ENCODE results near the gene ARL3.
"Not testable (repeated sequence)": the region's sequence is repeated elsewhere in the genome, so short reads cannot be mapped to it uniquely, and the experiment has no call there.

The ARL3 gene

DNA sequence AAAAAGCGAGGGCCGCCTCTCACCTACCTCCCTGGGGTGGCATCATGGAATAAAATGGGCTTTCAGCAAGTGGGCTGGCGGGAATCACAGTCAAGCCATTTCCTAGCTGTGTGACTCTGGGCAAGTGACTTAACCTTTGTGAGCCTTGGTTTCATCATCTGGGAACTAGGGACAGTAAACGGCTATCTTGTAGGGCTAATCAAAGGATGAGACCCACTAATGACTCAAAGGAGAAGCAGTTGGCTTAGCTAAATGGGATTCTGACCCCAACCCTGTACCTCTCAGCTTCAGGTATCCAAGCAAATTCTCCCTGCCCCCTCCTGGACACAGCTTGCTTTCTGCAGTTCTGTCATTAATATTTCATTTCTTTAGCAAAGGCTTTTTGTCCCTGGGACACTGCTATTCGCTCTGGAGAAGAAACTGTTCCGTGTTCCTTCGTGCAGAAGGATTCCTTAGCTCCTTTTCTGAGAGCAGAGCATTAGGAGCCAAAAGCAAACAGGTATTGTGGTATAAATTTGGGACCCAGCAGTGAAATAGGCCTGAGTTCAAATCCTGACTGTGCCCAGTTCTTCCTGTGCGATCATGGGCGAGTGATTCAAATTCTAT, 44.0 kb downstream of the ARL3 start:
- DNase-seq = no peak

DNA sequence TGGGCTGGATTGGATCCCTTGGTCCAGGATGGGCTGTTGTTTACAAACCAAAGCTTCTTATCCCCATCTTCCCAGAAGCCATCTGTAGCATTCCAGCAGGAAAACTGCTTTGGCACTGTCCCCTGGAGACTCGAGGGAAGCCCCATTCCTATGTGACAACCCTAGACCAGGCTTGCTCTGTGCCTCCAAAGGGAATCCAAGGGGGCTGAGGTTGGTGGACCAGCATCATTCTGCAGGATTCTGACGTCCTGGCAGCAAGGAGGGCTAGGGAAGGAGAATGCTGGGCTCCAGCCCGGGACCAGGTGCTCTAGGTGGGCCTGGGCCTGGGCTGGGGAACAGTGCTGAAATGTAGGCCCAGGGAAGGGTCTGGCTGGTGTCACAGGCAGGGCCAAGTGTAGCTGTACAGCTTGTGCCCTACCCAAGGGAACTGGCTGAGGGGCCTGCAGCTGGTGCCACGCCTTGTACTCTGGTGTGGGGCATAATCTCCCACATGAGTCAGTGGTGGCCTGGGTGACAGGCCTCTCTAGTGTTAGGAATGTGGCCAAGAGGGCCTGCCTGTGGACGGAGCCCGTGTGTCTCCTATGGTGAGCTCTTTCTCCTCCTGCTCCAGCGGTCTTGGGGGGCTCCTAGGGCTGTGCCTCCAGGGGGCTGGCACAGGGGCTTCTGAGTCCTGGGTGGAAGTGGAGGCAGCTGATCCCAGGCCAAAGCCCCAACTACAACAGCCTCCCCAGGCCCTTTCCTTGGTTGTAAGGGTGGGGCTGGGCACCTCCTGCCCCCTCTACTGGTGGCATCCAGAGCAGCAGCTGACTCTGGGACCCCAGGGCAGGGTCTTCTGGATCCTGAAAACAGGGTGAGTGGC, 44.8 kb downstream of the ARL3 start:
- DNase-seq = no peak

DNA sequence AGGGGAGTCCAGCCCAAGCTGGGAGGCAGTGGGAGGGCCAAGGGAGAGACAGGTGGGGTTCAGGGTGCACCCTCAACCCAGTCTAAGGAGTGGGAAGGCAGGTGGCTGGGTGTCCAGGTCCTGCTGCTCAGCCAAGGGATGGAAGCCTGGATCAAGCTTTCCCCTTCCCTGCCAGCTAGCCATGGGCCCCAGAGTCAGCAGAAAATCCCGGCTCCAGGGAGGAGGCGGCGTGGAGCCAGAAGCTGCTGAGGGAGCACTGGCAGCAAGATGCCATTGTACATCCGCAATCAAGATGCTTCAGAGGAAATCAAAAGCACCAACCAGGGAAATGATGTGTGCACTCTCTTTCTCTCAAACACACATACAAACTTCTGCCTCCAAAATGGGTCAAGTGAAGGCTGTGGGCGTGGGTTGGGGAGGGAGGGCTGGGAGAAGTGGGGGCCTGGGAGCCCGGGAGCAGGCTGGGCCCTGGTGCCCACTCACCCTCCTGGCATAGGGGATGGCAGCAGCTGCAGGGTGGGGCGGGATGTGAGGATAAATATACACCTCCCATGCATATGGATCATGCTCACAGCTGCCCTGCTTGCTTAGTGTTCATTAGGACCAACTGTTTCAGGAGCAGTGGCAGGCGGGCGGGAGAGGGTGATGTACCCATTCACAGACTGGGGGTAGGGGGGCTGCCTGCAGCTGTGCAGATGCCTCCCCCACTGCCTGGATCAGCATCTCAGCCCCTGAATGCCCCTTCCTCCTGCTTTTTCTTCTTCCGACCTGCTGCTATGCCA, 45.7 kb downstream of the ARL3 start:
- no peak for DNase-seq

DNA sequence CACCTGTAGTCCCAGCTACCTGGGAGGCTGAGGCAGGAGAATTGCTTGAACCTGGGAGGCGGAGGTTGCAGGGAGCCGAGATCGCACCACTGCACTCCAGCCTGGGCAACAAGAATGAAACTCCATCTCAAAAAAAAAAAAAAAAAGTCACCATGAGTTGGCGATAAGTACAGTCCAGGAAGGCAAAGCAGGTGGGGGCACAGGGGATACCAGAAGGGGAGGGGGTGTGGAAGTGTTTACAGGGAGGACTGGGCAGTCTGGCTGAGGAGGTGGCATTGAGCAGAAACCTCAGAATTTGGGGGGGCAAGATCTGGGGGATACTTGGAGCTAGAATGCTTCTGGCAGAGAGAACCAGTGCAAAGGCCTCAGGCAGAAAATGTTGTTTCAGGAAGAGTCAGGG, 46.8 kb downstream of the ARL3 start:
- not testable (repeated sequence) for DNase-seq

DNA sequence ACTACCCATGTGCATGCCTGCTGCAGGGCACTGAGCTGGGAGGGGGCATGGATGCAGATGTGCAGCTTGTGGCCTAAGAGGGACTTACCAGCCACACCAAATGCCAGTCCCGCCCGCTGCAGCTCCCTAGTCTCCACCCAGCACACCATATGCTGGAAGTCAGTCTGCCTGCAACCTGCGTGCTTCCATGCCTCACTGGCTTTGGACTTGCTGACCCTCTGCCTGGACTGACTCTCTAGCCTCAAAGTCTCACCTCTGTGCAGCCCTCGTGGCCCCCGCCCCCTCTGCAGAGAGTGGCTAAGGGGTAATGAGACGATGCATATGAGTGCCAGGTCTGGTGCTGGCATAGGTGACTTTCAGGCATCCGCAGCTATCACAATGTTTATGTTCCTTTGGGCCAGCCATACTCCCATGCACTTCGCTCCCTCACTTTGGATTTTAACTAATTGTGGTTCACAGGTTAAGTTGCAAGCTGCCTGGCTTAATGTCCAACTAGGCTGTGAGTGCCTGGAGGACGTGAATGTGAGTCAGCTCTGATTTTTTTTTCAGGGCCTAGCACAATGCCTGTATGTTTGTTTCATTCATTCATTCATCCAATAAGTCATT, 48.2 kb downstream of the ARL3 start:
- no peak for DNase-seq

DNA sequence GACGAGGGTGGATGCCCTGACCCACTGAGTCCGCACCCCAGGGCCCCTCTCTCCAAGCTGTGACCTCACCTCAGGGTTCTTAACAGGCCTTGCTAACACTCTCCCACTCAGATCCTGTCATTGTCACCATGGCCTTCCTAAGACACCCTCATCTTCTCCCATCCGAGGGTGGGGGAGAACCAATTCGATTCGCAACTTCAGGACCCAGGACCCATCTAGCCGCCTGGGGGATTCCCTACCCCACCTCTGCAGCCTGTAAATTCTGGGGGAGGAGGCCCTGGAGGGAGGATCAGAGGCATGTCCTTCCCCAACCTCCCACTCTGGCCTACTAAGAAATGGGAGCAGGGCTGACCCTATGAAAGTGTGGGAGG, 52.6 kb downstream of the ARL3 start:
- no peak for DNase-seq

DNA sequence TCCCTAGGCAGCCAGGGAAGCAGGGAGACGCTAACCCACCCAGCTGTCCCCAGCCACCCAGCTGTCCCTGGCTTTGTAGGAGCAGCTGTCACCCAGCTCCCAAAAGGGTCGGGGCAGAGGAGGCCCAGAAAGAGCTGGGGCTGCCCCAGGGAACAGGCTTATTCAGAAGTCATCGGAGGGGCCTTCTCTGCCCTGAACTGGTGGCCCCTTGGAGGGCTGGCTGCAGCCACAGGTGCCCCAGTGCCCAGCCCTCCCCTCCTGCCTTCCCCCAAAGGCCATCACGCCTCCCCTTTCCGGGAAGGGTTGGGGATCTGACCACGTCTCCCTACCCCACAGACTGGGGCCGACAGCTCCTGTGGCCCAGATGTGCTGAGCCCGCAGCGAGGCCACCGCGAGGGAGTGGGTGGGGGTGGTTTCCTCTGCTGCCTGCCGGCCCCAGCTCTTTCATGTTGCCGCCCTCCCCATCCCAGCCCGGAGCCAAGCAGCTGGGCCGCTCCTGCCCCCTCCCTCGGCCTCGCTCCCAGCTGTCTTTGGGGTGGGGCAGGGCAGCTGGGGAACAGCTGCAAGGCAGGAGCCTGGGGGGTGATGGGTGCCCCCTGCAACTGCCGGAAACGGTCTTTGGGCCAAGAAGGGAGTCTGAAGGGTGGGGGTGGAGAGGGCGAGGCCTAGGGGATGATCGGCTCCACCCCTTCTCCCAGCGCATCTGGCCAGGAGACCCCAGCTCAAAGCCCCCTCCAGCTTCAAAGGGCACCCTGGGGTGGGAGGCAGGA, 53.1 kb downstream of the ARL3 start:
- no peak for DNase-seq

DNA sequence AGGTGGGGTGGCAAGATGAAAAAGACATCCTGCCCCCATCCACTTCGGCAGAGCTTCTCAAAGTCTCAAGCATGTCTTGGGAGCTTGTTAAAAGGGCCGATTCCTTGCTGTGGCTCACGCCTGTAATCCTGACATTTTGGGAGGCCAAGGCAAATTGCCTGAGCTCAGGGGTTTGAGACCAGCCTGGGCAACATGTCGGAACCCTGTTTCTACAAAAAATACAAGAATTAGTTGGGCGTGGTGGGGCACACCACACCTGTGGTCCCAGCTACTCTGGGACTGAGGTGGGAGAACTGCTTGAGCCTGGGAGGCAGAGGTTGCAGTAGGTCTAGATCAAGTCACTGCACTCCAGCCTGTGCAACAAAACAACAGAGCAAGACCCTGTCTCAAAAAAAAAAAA, 55.4 kb downstream of the ARL3 start:
- no peak for DNase-seq

DNA sequence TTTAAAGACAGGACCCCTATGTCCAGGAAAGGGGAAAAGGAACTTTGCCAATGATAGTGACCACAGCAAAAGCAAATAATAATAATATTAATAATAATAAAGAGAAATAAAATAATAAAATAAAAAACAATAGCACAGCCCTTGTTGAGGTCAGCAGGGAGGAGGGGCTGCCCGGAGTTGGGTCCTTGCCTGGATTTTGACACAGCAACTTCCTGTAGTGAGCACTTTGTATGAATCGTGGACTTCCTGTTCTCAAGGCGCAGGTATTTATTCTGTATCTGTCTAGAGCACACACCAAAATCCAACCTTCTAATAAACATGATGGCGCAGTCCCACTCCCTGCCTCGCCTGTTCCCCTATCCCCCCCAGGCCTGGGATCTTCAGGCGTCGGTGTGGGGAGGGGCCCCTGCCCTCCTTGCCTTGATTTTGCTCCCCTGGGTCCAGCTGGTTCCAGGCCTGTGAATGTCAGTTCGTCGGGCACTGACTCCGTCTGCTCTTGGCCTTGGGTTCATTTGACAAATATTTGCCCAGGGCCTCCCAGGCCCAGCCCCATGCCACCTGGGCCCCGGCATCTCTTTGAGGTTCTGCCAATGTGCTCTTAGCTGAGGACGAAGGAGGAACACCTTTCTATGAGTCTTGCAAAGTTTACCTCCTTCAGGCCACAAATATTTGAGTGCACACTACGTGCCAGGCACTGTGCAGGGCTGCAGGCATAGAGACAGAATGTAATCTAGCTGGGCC, 56.0 kb downstream of the ARL3 start:
- DNase-seq = no peak

DNA sequence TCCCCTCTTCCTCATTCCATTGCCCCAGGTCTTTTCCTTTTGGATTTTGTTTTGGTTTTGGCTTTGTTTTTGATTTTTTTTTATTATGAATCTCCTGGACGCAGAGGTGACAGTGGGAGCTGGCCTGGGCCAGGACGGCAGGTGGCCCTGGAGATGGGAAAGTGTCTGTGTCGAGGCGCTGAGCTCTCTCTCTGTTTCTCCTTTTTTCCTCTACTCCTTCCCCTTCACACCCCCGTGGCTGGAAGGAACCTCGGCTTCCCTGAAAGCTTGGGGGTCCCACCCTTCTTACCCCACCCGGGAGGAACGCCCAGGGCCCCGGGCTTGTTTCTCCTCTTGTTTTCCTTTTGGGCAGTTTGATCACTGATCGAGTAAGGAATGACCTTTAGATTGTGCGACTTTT, 56.7 kb downstream of the ARL3 start:
- DNase-seq = no peak

DNA sequence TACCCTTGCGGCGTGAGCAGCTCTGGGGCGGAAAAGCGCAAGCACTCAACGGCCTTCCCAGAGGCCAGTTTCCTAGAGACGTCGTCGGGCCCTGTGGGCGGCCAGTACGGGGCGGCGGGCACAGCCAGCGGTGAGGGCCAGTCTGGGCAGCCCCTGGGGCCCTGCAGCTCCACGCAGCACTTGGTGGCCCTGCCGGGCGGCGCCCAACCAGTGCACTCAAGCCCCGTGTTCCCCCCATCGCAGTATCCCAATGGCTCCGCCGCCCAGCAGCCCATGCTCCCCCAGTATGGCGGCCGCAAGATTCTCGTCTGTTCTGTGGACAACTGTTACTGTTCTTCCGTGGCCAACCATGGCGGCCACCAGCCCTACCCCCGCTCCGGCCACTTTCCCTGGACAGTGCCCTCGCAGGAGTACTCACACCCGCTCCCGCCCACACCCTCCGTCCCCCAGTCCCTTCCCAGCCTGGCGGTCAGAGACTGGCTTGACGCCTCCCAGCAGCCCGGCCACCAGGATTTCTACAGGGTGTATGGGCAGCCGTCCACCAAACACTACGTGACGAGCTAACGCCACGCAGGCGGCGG, 57.3 kb downstream of the ARL3 start:
- no peak for DNase-seq

DNA sequence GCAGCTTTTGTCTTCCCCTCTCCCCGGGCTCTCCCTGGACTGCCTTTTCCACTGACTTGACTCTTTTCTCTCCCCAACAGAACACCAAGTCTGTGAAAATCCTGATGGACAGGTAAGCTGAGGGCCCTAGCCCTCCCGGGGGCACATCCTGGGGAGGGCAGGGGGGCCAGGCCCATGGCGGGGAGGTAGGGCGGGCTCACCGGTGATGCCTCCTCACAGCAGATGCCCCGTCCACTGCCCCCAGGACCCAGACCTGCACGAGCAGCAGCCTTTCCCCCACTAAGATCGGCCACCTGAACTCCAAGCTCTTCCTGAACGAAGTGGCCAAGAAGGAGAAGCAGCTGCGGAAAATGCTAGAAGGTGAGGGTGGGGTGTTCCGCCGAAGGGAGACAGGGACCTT, 58.2 kb downstream of the ARL3 start:
- DNase-seq = no peak

DNA sequence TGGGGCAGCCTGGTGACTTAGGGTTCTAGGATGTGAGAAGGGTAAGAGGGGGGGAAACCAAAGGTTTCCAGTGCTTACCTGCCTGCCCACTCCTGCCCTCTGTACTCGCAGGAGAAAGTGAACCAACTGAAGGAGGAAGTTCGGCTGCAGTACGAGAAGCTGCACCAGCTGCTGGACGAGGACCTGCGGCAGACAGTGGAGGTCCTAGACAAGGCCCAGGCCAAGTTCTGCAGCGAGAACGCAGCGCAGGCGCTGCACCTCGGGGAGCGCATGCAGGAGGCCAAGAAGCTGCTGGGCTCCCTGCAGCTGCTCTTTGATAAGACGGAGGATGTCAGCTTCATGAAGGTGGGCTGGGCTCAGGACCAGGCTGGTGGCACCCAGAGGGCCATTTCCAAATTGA, 59.2 kb downstream of the ARL3 start:
- no peak for DNase-seq

DNA sequence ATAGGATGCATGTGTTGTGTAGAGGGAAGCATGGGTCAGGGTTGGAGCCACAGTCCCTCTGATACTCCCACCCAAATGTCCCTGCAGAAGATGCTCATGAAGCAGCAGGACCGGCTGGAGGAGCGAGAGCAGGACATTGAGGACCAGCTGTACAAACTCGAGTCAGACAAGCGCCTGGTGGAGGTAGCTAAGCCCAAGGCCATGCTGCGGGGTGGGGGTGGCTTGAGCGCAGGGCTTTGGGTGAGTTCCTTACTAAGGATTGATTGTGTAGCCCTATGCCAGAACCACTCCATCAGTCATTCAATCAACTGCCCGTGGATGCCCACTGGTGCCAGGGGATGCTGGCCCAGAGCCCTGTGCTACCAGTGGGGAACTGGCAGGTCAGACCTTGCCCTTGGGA, 59.6 kb downstream of the ARL3 start:
- DNase-seq = no peak

DNA sequence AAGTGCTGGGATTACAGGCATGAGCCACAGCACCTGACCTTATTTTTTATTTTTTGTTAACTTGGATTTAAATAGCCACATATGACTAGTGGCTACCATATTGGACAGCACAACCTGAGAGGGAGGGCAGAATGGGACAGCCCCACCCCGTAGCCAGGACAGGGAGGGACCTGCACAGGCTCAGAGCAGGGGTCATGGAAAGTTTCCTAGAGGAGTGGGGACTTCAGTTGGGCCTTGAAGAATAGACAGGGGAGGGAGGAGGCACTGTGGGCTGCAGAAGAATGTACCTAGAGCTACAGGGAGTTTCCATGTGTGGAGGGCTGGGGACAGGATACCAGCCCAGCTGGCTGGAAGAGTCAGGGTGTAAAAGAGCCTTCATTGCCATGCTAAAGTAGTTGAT, 61.1 kb downstream of the ARL3 start:
- no peak for DNase-seq

DNA sequence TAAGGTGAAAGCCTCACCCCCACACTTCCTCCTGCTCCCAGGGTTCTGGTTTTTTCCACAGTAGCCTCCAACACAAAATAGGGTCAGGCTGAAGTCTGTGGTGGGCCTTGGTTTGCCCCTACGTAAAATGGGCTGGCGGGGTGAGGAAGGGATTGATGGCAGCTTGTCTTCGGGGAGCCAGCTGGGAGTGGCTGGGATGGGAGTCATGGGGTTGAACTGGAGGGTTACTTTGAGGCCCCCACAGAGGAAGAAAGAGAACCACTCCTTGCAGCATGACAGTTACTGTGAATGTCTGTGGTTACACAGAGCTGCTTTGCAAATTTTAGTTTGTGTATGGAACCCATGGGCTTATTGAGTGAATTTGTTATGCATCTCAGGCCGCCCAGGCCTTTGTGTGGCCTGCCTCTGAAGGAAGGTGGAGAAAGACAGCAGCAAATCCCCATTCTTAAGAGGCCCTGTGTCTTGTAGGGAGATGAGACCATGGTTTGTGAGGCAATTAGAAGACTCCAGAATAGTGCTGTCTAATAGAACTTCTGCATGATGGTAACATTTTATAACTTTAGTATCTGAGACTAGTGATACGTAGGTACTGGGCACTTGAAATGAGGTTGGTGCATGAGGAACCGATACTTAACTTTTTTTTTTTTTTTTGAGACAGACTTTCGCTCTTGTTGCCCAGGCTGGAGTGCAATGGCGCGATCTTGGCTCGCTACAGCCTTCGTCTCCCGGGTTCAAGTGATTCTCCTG, 61.9 kb downstream of the ARL3 start:
- DNase-seq = no peak

DNA sequence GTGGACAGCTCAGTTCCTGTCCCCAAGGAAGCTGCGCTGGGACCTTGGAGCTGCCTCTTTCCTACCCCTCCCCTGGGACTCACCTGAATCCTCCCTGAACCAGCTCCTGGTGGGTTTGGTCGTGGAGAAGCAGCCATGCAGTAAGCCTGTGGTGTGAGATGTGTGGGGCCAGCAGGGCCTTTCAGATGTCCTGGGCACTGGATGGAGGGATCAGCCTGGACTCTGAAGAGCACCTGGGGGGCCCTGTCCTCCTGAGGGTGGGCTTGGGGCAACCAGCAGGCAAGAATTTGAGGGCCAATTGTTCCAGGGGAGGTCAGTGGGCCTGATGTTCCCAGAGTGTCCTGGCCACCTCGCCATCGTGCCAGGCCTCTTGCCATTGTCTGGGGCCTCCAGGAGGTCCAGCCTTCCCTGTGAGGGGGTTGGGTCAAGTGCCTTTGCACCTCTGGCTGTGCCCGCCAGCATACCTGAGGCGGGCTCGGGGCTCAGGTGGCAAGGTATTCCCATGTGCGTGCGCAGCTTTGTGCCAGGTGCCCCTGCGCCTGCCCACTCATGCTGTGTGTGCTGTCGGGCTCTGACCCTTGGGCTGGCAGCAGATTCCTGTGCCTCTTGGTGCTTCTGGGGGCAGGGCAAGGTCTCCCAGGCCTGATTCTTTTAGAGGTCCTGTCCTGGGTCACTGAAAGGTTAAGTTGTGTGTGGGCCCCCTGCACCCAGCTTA, 62.6 kb downstream of the ARL3 start:
- DNase-seq = no peak

DNA sequence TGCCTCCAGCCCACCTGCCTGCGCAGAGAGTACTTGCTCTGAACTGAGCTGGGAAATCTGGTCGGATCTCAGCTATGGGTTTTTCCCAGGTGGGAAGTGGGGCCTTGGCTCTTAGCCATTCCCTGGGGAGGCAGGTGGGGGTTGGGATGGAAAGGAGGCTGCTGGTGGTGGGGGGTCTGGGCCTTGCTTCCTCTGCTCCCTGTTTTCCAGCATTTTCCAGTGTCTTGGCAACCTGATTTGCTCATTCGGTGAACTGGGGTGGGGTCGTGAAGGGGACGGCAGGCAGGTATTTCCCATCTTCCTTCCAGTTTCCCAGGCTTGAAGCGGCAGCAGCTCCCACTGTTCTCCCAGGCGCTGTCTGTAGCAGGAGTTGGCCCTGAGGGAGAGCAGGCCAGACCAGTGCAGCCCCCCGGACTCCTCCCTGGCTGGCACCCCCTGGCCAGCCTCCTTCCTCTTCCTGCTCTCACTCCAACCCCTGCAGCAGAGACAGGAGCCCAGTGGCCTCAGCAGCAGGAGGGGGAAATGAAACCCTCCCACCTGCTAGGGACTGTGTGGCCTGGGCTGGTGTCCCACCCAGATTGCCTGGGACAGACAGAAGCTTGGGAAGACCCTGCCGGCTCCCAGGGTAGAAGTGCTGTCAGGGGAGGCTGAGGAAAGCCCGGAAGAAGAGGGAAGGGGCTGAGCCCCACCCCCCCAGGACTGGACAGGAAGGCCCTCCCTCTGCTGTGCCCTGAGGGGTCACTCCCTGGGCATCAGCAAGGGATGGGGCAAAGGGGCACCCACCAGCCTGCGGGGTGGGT, 63.3 kb downstream of the ARL3 start:
- no peak for DNase-seq

All from amniotic stem cell (primary cell).